GM18868 (cell line): ENCODE measurements around the gene WDR31.
A peak's percentile ranks its signal among the peaks of the same experiment; 100 is the strongest.
"Not testable (repeated sequence)": the region's sequence is repeated elsewhere in the genome, so short reads cannot be mapped to it uniquely, and the experiment has no call there.

Experiments used
- ATAC-seq: cut with Tn5 transposase; IDR thresholded peaks from one replicate; pipeline ENCODE4 v1.9.1; 2021; ENCODE audit warnings: mild to moderate bottlenecking, moderate library complexity; ENCODE audit not compliant: unreplicated experiment

Gene WDR31

GRCh38 chr9:113368982-113369854 lies 29.1 kb upstream of the WDR31 start:
- no peak for ATAC-seq

DNA sequence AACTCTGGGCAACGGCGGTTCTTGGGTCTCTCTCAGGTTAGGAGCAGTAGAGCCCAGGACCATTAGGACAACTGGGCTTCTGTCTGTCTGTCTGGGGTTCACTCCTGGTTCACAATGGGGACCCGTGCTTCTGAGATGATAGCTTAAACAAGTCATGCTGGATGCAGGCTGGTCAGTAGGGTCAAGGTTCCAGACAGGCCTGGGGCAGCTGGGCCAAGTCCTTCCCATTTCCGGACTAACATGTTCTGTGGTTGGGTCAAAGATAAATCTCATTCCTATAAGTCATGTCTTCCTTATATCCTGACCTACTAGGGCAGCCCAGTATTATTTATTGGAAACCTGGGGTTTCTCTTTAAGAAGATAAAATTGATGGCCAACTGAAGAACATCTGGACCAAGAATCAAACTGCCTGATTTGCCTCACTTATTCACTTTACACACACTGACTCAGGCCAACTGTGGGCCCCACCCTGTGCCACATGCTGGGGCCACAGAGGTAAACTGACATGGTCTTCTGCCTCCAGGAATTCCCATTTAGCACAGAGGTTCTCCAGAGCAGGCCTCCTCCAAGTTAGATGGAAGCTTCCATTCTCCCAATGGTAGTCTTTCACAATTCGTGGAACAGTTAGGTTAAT lies 28.4 kb upstream of the WDR31 start:
- no peak for ATAC-seq

- not testable (repeated sequence) for ATAC-seq
Observed at GRCh38 chr9:113365652-113366051, 25.6 kb upstream of the WDR31 start.

- ATAC-seq: no peak
Observed at GRCh38 chr9:113364951-113365350, 24.9 kb upstream of the WDR31 start.

DNA sequence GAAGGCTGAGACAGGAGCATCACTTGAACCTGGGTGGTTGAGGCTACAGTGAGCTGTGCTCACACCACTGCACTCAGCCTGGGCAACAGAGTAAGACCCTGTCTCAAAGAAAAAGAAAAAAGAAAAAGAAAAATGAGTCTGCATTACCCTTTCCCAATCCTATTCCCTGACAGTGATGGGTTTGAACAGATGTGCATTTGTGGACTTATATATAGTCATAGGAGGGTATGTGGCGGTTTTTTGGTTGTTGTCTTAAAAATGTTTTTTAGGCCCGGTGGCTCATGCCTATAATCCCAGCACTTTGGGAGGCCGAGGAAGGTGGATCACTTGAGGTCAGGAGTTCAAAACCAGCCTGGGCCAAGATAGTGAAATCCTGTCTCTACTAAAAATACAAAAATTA lies 23.3 kb upstream of the WDR31 start:
- ATAC-seq: no peak

GRCh38 chr9:113361304-113362018 lies 21.4 kb upstream of the WDR31 start:
- no peak for ATAC-seq

- no peak for ATAC-seq
Observed at GRCh38 chr9:113360242-113360842, 20.3 kb upstream of the WDR31 start.

GRCh38 chr9:113359385-113359784 lies 19.3 kb upstream of the WDR31 start:
- no peak for ATAC-seq

- no peak for ATAC-seq
Observed at GRCh38 chr9:113356686-113357292, 16.7 kb upstream of the WDR31 start.

- ATAC-seq: no peak
Observed at GRCh38 chr9:113355040-113355596, 15.0 kb upstream of the WDR31 start.

DNA sequence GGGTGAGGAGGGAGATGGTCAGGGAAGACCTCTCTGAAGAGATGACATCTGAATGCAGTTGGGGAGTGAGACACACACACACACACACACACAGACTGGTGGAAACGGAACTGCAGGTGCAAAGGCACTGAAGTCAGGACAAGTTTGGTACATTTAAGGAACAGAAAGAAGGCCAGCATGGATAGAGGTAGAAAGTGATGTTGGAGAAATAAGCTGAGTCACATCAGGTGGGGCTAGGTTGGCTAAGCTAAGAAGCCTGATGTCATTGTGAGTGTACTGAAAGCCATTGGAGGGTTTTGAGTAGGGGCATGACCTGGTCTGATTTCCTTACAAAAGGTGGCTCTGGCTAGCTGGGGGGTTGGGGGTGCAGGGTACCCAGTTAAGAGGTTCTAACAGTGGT lies 12.3 kb upstream of the WDR31 start:
- ATAC-seq: no peak

DNA sequence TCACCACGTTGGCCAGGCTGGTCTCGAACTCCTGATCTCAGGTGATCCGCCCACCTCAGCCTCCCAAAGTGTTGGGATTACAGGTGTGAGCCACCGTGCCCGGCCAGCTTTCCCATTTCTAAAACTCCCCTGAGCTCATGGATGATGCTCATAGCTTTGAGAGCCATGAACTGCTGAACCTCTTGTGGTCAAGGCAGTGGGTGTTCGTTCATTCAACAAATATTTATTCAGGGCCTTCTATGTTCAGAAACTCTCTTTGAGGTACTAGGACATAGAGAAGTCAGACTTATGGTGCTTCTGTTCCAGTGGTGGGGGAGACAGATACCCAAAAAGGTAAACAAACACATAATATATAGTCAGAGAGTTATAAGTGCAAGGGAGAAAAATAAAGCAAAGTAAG lies 11.9 kb upstream of the WDR31 start:
- ATAC-seq: no peak

DNA sequence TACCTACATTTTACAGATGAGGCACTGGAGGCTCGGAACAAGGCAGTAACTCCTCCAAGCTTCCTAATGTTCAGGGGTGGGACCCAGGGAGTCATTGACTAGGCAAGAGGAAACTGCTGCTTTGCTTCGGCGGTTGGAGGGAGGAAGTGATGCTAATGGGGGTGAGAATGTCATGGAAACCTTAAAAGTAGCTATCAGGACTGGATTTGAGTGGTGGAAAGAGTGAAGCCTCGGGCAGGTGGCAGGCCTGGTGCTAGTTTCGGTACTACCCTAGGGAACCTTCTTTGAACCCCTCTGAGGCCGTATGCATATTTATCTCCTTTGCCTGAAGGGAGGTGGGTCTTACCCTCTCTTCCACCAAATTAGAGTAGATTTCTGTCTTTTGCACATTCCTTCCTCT lies 10.9 kb upstream of the WDR31 start:
- ATAC-seq: peak; percentile 33

DNA sequence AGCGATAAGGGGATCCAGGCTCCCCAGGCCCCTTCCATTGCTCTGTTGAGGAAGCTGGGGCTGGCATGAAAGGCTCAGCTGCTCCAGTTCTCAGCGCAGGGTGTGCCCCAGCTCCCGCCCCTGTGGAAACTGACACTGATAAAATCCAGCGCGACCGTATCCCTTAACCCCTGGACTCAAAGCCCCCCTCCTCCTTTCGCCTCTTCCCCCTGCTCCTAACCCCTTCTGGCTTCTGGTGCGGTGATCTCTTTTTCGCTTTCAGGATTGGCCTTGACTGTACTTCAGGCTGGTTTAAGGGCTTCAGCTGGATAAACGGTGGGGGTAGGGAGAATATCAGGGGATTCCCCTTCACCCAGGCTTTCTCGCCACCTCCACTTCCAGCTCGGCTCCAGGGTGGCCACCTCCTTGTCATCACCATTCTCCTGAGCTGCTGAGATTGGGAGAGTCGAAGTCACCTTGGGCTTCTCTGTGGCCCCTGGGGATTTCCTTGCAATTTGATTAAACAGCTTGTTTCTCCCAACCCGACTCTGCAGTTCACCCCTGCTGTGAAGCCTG lies 10.1 kb upstream of the WDR31 start:
- ATAC-seq: peak; percentile 14

DNA sequence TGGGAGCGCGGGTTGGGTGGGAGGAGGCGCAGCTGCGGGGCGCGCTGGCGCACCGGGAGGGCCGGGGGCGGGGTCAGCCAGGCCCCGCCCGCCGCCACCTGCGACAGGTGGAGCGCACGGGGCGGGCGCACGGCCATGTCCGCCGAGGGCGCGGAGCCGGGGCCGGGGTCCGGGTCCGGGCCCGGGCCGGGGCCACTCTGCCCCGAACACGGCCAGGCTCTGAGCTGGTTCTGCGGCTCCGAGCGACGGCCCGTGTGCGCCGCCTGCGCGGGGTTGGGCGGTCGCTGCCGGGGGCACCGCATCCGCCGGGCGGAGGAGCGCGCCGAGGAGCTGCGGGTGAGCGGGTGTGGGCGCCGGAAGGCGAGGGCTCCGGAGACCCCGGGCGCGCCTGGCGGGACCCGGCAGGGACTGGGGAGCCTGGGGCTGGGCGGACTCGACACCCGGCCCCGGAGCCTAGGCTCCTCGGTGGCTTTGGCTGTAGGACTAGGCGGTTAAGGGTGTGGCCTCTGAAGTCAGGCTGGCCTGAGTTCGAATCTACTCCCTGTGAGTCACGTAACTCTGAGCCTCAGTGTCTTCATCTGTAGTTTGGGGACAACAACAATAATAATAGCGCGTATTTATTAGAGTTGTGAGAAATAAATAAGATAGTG lies 9.5 kb upstream of the WDR31 start, which contains the start of gene BSPRY:
TSS of gene BSPRY (plus strand) at position 97 of the 650 bp plus-strand sequence. CDS start at position 136, 39 bp downstream.
- peak; percentile 43 for ATAC-seq

- no peak for ATAC-seq
Observed at GRCh38 chr9:113349066-113349444, 9.0 kb upstream of the WDR31 start.

DNA sequence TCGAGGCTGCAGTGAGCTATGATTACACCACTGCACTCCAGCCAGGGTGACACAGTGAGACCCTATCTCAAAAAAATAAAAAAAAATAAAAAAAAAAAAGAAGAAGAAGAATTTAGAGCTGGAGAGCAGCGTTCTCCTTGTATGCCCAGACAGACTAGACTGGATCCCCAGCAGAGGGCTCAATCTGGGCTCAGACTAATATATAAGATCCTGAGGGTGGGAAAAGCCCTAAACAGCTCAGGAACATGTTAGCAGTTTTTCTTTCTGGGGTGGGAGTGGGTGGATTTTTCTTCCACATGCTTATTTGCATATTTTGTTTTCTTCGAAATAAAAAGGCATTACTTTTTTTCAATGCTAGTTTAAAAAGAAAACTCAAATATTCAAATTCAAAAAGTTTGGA lies 8.4 kb upstream of the WDR31 start:
- no peak for ATAC-seq

DNA sequence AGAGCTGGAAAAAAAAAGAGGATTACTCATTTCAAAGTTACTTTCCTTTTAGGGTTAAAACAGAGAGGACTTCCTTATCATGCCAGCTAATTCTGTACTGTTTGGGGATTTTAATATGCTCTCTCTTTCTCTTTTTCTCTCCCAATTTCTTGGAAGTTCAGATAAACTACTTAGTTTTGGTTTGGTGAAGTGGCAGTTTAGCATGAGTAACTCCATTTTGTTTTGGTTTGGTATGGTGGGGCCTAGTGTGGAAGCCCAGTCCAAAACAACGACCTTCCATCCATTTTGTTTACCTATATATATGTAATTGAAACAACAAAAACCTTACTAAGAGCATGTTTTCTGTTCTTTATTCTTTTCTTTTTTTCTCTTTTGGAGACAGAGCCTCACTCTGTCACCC lies 5.6 kb upstream of the WDR31 start:
- ATAC-seq: no peak

DNA sequence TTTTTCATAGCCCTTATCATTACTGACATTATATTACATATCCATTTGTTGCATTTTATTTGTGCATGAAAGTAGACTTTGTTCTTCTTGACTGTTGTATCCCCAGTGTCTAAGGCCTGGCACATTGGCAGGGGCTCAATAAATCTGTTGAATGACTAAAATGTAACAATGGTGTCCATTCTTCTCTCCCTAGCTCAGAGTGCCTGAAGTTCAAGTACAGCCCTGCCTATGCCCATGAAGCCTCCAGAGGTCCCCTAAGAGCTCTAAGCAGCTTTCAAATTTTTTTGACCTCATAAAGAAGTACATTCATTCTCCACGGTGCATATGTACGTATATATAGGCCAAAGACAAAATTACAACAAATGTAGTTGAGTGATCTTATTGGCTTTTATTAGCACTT lies 5.1 kb upstream of the WDR31 start:
- ATAC-seq: no peak

DNA sequence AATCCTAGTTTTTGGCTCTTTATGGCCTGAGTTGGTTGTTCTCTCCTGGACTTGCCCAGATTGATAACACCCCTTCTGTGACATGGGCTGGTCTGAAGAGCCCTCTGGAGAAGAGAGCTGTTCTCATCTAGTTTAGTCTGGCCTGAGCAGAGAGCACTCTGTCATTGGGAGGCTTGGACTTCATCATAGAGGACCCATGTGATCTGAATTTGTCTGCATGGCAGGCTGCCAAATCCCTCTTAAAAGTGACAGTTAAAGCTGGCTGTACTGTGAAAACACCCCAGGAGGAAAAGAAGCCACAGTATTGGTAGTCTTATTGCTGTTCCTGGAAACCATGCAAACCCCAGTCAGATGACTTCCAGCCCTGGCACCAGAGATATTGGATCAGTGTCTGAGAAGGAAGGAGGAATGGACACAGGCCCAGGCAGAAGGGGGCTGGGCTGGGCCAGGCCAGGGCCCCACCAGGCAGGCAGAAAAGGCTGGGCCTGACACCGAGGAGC lies 3.7 kb upstream of the WDR31 start:
- no peak for ATAC-seq
